Kasumi-1 (cell line): ENCODE measurements around the gene EAPP.
"Not testable (repeated sequence)": the region's sequence is repeated elsewhere in the genome, so short reads cannot be mapped to it uniquely, and the experiment has no call there.

Experiments
- DNase-seq, 2 experiments: peaks; one replicate each; lab custom pipeline; 2025; lab: John Stamatoyannopoulos, UW

The EAPP gene

GRCh38 chr14:34538096-34538495 is 1.4 kb downstream of the EAPP start:
- not testable (repeated sequence) for DNase-seq

GRCh38 chr14:34537677-34538009 is 1.9 kb downstream of the EAPP start:
- no peak for DNase-seq

- DNase-seq, result no peak
Observed at GRCh38 chr14:34536951-34537676, 2.4 kb downstream of the EAPP start.

- no peak for DNase-seq
Observed at GRCh38 chr14:34527591-34527990, 11.9 kb downstream of the EAPP start.

GRCh38 chr14:34524216-34524615 is 15.3 kb downstream of the EAPP start:
- DNase-seq, result not testable (repeated sequence)

GRCh38 chr14:34522496-34522895 is 17.0 kb downstream of the EAPP start:
- no peak for DNase-seq

GRCh38 chr14:34521071-34521470 is 18.4 kb downstream of the EAPP start:
- DNase-seq, result not testable (repeated sequence)

GRCh38 chr14:34520304-34520970 is 19.1 kb downstream of the EAPP start:
- DNase-seq, result not testable (repeated sequence)

- no peak for DNase-seq
Observed at GRCh38 chr14:34507884-34508283, 31.6 kb downstream of the EAPP start.

GRCh38 chr14:34507459-34507858 is 32.0 kb downstream of the EAPP start:
- no peak for DNase-seq

GRCh38 chr14:34505124-34505491 is 34.4 kb downstream of the EAPP start:
- not testable (repeated sequence) for DNase-seq

GRCh38 chr14:34504027-34504426 is 35.5 kb downstream of the EAPP start:
- not testable (repeated sequence) for DNase-seq

GRCh38 chr14:34502545-34503225 is 36.8 kb downstream of the EAPP start:
- DNase-seq, result no peak

- DNase-seq, result no peak
Observed at GRCh38 chr14:34502001-34502400, 37.5 kb downstream of the EAPP start.

GRCh38 chr14:34501004-34501580 is 38.4 kb downstream of the EAPP start:
- no peak for DNase-seq

GRCh38 chr14:34498684-34499412 is 40.7 kb downstream of the EAPP start:
- peak; percentile 28 to 44 for DNase-seq

- no peak for DNase-seq
Observed at GRCh38 chr14:34496679-34497513, 42.6 kb downstream of the EAPP start.

- DNase-seq, result no peak
Observed at GRCh38 chr14:34496007-34496678, 43.4 kb downstream of the EAPP start.

GRCh38 chr14:34489324-34489723 is 50.2 kb downstream of the EAPP start:
- DNase-seq, result no peak

GRCh38 chr14:34488528-34488927 is 51.0 kb downstream of the EAPP start:
- no peak for DNase-seq

GRCh38 chr14:34484726-34485125 is 54.8 kb downstream of the EAPP start:
- no peak for DNase-seq
